GM23338 (cell line): Measurements from ENCODE around the gene TIMM29. TPM values are rescaled to one million over a fixed set of nuclear protein-coding genes. Genes with fewer than 3 reads are reported as not detected.
"Not testable (repeated sequence)": the region's sequence is repeated elsewhere in the genome, so short reads cannot be mapped to it uniquely, and the experiment has no call there.

Experiments
- ATAC-seq: fragments of 200-7000 bp; cut with Tn5 transposase; 3 replicates; pipeline ENCODE4 v1.9.1; 2020
- DNase-seq: peaks from one replicate; pipeline ENCODE4 v3.0.0-alpha.2; 2015; ENCODE audit warnings: low spot score
- H2AFZ ChIP-seq: fragments of 200-600 bp; sonication (generic); 2 replicates; pipeline ENCODE4 v1.8.0; 2016; ENCODE audit warnings: antibody characterized with exemption, mild to moderate bottlenecking, moderate library complexity
- H3F3A ChIP-seq: fragments of 200-600 bp; sonication (generic); replicated peaks from 2 replicates; pipeline ENCODE4 v1.8.0; 2017; ENCODE audit warnings: antibody characterized with exemption, mixed run types, low read depth
- H3K27ac ChIP-seq: fragments of 200-600 bp; sonication (generic); 2 replicates; pipeline ENCODE4 v1.6.1; 2016; ENCODE audit warnings: low read depth
- H3K27me3 ChIP-seq: fragments of 200-600 bp; sonication (generic); 2 replicates; pipeline ENCODE4 v1.8.0; 2016; ENCODE audit warnings: mild to moderate bottlenecking, mixed run types, moderate library complexity; ENCODE audit not compliant: insufficient read depth
- H3K36me3 ChIP-seq: fragments of 200-600 bp; sonication (generic); 2 replicates; pipeline ENCODE4 v1.8.0; 2016; ENCODE audit warnings: mild to moderate bottlenecking; ENCODE audit not compliant: insufficient read depth
- H3K4me1 ChIP-seq: fragments of 200-600 bp; sonication (generic); 2 replicates; pipeline ENCODE4 v1.8.0; 2016; ENCODE audit warnings: mild to moderate bottlenecking, moderate library complexity; ENCODE audit not compliant: insufficient read depth
- H3K4me2 ChIP-seq: fragments of 200-600 bp; sonication (generic); 2 replicates; pipeline ENCODE4 v1.7.1; 2017; ENCODE audit warnings: mixed run types
- H3K4me3 ChIP-seq: fragments of 200-600 bp; sonication (generic); 2 replicates; pipeline ENCODE4 v1.6.1; 2016; ENCODE audit warnings: mixed run types
- H3K79me2 ChIP-seq: fragments of 200-600 bp; sonication (generic); replicated peaks from 2 replicates; pipeline ENCODE4 v1.8.0; 2017; ENCODE audit warnings: mild to moderate bottlenecking; ENCODE audit not compliant: insufficient read depth
- H3K9me2 ChIP-seq: fragments of 200-600 bp; sonication (generic); 2 replicates; pipeline ENCODE4 v1.8.0; 2017; ENCODE audit not compliant: insufficient read depth
- H4K20me1 ChIP-seq: fragments of 200-600 bp; sonication (generic); replicated peaks from 2 replicates; pipeline ENCODE4 v1.8.0; 2017; ENCODE audit warnings: mild to moderate bottlenecking; ENCODE audit not compliant: insufficient read depth
- H3K27ac Mint-ChIP-seq: 2 replicates; pipeline ENCODE4 v1.8.0; 2020; ENCODE audit warnings: inconsistent platforms, mild to moderate bottlenecking, moderate library complexity, mixed read lengths
- H3K27me3 Mint-ChIP-seq: 3 replicates; pipeline ENCODE4 v1.8.0; 2022; ENCODE audit warnings: low read depth, mild to moderate bottlenecking, moderate library complexity, mixed read lengths, inconsistent platforms; ENCODE audit not compliant: insufficient read depth, poor library complexity
- H3K36me3 Mint-ChIP-seq: 3 replicates; pipeline ENCODE4 v1.8.0; 2021; ENCODE audit warnings: low read depth, mild to moderate bottlenecking, inconsistent platforms, moderate library complexity, mixed read lengths
- H3K4me1 Mint-ChIP-seq: 3 replicates; pipeline ENCODE4 v1.8.0; 2020; ENCODE audit warnings: mild to moderate bottlenecking, inconsistent platforms, mixed read lengths
- H3K4me3 Mint-ChIP-seq: 3 replicates; pipeline ENCODE4 v1.8.0; 2021; ENCODE audit warnings: moderate library complexity, mild to moderate bottlenecking, inconsistent platforms, mixed read lengths
- H3K9me3 Mint-ChIP-seq: 3 replicates; pipeline ENCODE4 v1.8.0; 2020; ENCODE audit warnings: moderate library complexity, mild to moderate bottlenecking, inconsistent platforms, mixed read lengths
- CREB1 ChIP-seq: fragments of 250-450 bp; sonication (Bioruptor Pico); IDR thresholded peaks from 2 replicates; pipeline ENCODE4 v1.5.0; 2020; ENCODE audit warnings: low read depth, mild to moderate bottlenecking, moderate library complexity
- CTCF ChIP-seq, 2 experiments: fragments of 200-600 bp in 1 of 2; sonication (generic) in 1 of 2; conservative IDR thresholded peaks; 2 replicates each; pipeline versions ENCODE4 v1.5.1 to v1.6.1; 2016 to 2017; ENCODE audit warnings: antibody characterized with exemption in 2 of 2, low read depth in 2 of 2, mild to moderate bottlenecking in 2 of 2, moderate library complexity in 1 of 2
- EZH2 ChIP-seq: fragments of 200-600 bp; sonication (generic); IDR thresholded peaks from one replicate; pipeline ENCODE4 v1.8.0; 2017; ENCODE audit warnings: antibody characterized with exemption, mild to moderate bottlenecking, low read depth; ENCODE audit not compliant: unreplicated experiment
- EZH2phosphoT487 ChIP-seq: fragments of 200-600 bp; sonication (generic); IDR thresholded peaks from one replicate; pipeline ENCODE4 v1.8.1; 2018; ENCODE audit warnings: antibody characterized with exemption; ENCODE audit not compliant: unreplicated experiment
- JUNB ChIP-seq: IDR thresholded peaks from one replicate; pipeline ENCODE4 v1.6.1; 2016; ENCODE audit warnings: antibody characterized with exemption; ENCODE audit not compliant: unreplicated experiment
- NANOG ChIP-seq: IDR thresholded peaks from 2 replicates; pipeline ENCODE4 v1.6.1; 2016; ENCODE audit warnings: antibody characterized with exemption, borderline replicate concordance
- POLR2AphosphoS5 ChIP-seq: IDR thresholded peaks from 2 replicates; pipeline ENCODE4 v1.6.1; 2016; ENCODE audit warnings: antibody characterized with exemption, low read depth
- STAT1 ChIP-seq: IDR thresholded peaks from one replicate; pipeline ENCODE4 v1.6.1; 2016; ENCODE audit warnings: antibody characterized with exemption; ENCODE audit not compliant: unreplicated experiment
- ZNF331 ChIP-seq: fragments of 250-450 bp; sonication (Bioruptor Pico); IDR thresholded peaks from 2 replicates; pipeline ENCODE4 v1.5.0; 2020; ENCODE audit warnings: low read depth, mild to moderate bottlenecking, moderate library complexity
- polyA plus RNA-seq: library from polyadenylated mRNA; unstranded; fragments of >200 nt; fragmentation: Nextera tagmentation; extraction: Ambion mirVana; gene quantifications from 2 replicates; pipeline ENCODE4 v1.2.1, GENCODE V29; 2016
- total RNA-seq: library from RNA; depleted of rRNA; stranded (reverse); fragments of >200 nt; shearing (Covaris generic); gene quantifications from 2 replicates; pipeline ENCODE4 v1.2.3, GENCODE V29; 2014
- TF ChIP-seq, protein P1 (sequence below): IDR thresholded peaks from 2 replicates; pipeline ENCODE4 v1.6.1; 2016; ENCODE audit warnings: antibody characterized with exemption

The TIMM29 gene
- total and polyA plus RNA-seq, 2 experiments from 2014 or later: 24.1 to 60.7 TPM

GRCh38 chr19:10952809-10953208 is 24.2 kb downstream of the TIMM29 start:
- DNase-seq (no peak), ATAC-seq (no peak)
- no peaks in the 10 kb centered on the region; the same call in 2 of the 3 replicates for H3K4me1 Mint-ChIP-seq
- no peak overlapping the region for H2AFZ ChIP-seq
- no peak overlapping the region for H3K27ac Mint-ChIP-seq
- H3K4me3 Mint-ChIP-seq: no peak overlapping the region
- H3K27me3 Mint-ChIP-seq: peaks cover 2% of the 10 kb centered on the region
- TF ChIP-seq EZH2 (no peak), POLR2AphosphoS5 (no peak)
- H3K27me3 ChIP-seq: no peaks in the 10 kb centered on the region
- no peaks in the 10 kb centered on the region for H4K20me1 ChIP-seq
- H3K4me1 ChIP-seq: no peaks in the 10 kb centered on the region
- H3K27ac ChIP-seq: no peak overlapping the region
- H3K4me2 ChIP-seq: no peak overlapping the region
- H3K4me3 ChIP-seq: no peak overlapping the region
- H3K36me3 ChIP-seq: no peaks in the 10 kb centered on the region
- H3F3A ChIP-seq: no peaks in the 10 kb centered on the region
- no peaks in the 10 kb centered on the region; the same call in 2 of the 3 replicates for H3K36me3 Mint-ChIP-seq
- no peaks in the 10 kb centered on the region for H3K79me2 ChIP-seq
- H3K9me2 ChIP-seq: no peaks in the 10 kb centered on the region
- H3K9me3 Mint-ChIP-seq: no peaks in the 10 kb centered on the region; the same call in 2 of the 3 replicates

GRCh38 chr19:10959277-10959968 is 30.8 kb downstream of the TIMM29 start:
- Mint-ChIP-seq H3K4me1 (peaks cover 17% of the 10 kb centered on the region), H3K4me3 (peak overlapping the region; percentile 82), H3K36me3 (peaks cover 18% of the 10 kb centered on the region)
- H3K4me3 ChIP-seq: peak overlapping the region; percentile 97; the same call in 1 of the 2 replicates
- 0 out of 2 replicates have a peak, but pooled peaks cover 16% of the 10 kb centered on the region for H3F3A ChIP-seq
- H3K27me3 ChIP-seq, H2AFZ ChIP-seq, H3K9me3 Mint-ChIP-seq, H3K36me3 ChIP-seq, H3K9me2 ChIP-seq, H3K27me3 Mint-ChIP-seq, H3K27ac Mint-ChIP-seq, DNase-seq, ATAC-seq: not testable (repeated sequence)
- H3K4me1 ChIP-seq: peaks cover 13% of the 10 kb centered on the region; the same call in 1 of the 2 replicates
- peak overlapping the region; percentile 90 for H3K4me2 ChIP-seq
- H3K27ac ChIP-seq: peak overlapping the region; percentile 89; the same call in 1 of the 2 replicates
- H3K79me2 ChIP-seq: peaks cover 31% of the 10 kb centered on the region
- H4K20me1 ChIP-seq: peaks cover 18% of the 10 kb centered on the region

DNA sequence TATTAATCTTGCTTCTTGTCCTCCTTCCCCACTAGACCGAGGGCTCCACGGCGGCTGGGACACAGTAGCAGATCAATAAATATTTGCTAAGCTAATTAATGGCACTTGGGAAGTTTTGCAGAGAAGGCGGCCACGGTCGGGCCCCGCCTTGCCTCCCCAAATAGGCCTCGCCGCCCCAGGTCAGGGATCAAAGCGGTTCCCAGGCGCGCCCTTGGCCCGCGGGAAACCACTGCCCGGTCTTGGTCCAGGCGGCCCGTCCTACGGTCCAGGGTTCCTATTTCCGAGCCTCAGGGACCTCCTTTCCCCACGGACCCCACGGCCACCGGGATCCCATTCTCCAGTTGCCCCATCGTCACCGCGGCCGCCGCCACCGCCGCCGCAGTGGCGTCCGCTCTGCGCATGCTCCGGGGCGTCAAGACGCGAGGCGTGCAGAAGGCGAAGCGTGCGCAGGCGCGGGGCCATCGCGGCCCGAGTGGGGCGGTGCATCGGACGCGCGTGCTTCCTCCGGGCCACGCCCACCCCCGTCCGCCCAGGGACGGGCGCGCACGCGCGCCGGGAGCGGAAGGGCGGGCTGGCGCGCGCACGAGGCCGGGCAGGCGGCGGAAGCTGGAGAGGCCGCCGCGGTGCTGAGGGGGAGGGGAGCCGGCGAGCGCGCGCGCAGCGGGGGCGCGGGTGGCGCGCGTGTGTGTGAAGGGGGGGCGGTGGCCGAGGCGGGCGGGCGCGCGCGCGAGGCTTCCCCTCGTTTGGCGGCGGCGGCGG is 31.9 kb downstream of the TIMM29 start, which contains the start of gene SMARCA4:
Gene SMARCA4, plus strand, starts transcription at position 717 of the 759 bp plus-strand sequence. CDS start 23,122 bp downstream, outside the sequence.
- H2AFZ ChIP-seq: peak within 1 kb of the TSS; percentile 93; the same call in 1 of the 2 replicates
- Mint-ChIP-seq H3K9me3 (no peaks in the 10 kb centered on the region), H3K27ac (peak within 1 kb of the TSS; percentile 95), H3K4me3 (peak within 1 kb of the TSS; percentile 91), H3K27me3 (peaks cover 8% of the 10 kb centered on the region), H3K36me3 (peaks cover 27% of the 10 kb centered on the region), H3K4me1 (peaks cover 24% of the 10 kb centered on the region)
- peaks cover 19% of the 10 kb centered on the region; the same call in 1 of the 2 replicates for H3K4me1 ChIP-seq
- H3K4me3 ChIP-seq: peak within 1 kb of the TSS; percentile 97
- peaks cover 27% of the 10 kb centered on the region for H4K20me1 ChIP-seq
- H3K79me2 ChIP-seq: peaks cover 42% of the 10 kb centered on the region
- peak within 1 kb of the TSS; percentile 89 for H3K27ac ChIP-seq
- ATAC-seq: peak; percentile 75
- peak within 1 kb of the TSS; percentile 90 for H3K4me2 ChIP-seq
- DNase-seq: peak; percentile 96
- H3K27me3 ChIP-seq: no peaks in the 10 kb centered on the region
- H3K36me3 ChIP-seq: no peaks in the 10 kb centered on the region
- no peaks in the 10 kb centered on the region for H3K9me2 ChIP-seq
- H3F3A ChIP-seq: 0 out of 2 replicates have a peak, but pooled peaks cover 18% of the 10 kb centered on the region
- TF ChIP-seq EZH2: no peak
- TF ChIP-seq ZNF331 (CRISPR knock-in tag): no peak
- no peak for TF ChIP-seq NANOG
- TF ChIP-seq CTCF (conservative IDR thresholded peaks at IDR 0.05; ENCODE audit: low read depth in 2 of 2): no peak
- TF ChIP-seq STAT1: no peak
- no peak for TF ChIP-seq EZH2phosphoT487
- no peak for TF ChIP-seq JUNB
- peak; percentile 97 for TF ChIP-seq POLR2AphosphoS5
- TF ChIP-seq CREB1 (CRISPR knock-in tag): 0 out of 2 replicates have a peak, but pooled peaks have one; percentile 2
- TF ChIP-seq, protein P1, sequence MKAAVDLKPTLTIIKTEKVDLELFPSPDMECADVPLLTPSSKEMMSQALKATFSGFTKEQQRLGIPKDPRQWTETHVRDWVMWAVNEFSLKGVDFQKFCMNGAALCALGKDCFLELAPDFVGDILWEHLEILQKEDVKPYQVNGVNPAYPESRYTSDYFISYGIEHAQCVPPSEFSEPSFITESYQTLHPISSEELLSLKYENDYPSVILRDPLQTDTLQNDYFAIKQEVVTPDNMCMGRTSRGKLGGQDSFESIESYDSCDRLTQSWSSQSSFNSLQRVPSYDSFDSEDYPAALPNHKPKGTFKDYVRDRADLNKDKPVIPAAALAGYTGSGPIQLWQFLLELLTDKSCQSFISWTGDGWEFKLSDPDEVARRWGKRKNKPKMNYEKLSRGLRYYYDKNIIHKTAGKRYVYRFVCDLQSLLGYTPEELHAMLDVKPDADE: no peak
